AG20443 (cell line): ENCODE measurements around the gene TFEC.
"Not testable (repeated sequence)": the region's sequence is repeated elsewhere in the genome, so short reads cannot be mapped to it uniquely, and the experiment has no call there.

Experiments used
- DNase-seq: peaks from one replicate; pipeline ENCODE4 v3.0.0; 2012; ENCODE audit warnings: low spot score, mixed read lengths

Gene TFEC

GRCh38 chr7:116030651-116031276 is at the start of gene TFEC:
TFEC (minus strand) TSS chr7:116030763; CDS start chr7:115984441, 46,322 bp downstream.
- no peak for DNase-seq

- DNase-seq = no peak
Measured at GRCh38 chr7:116075351-116076145, 45.0 kb upstream of the TFEC start.

GRCh38 chr7:116071629-116072028 is 41.1 kb upstream of the TFEC start:
- DNase-seq = no peak

- DNase-seq = no peak
Measured at GRCh38 chr7:116064179-116064578, 33.6 kb upstream of the TFEC start.

GRCh38 chr7:116062666-116063065 is 32.1 kb upstream of the TFEC start:
- no peak for DNase-seq

- DNase-seq = peak; percentile 13
Measured at GRCh38 chr7:116052006-116052405, 21.4 kb upstream of the TFEC start.

- DNase-seq = not testable (repeated sequence)
Measured at GRCh38 chr7:116047261-116047660, 16.7 kb upstream of the TFEC start.

GRCh38 chr7:116045532-116045931 is 15.0 kb upstream of the TFEC start:
- DNase-seq = no peak

- no peak for DNase-seq
Measured at GRCh38 chr7:116041615-116042014, 11.1 kb upstream of the TFEC start.

GRCh38 chr7:116037401-116037800 is 6.8 kb upstream of the TFEC start:
- DNase-seq = no peak

GRCh38 chr7:116034411-116034810 is 3.8 kb upstream of the TFEC start:
- no peak for DNase-seq

- no peak for DNase-seq
Measured at GRCh38 chr7:116032886-116033285, 2.3 kb upstream of the TFEC start.

GRCh38 chr7:116028787-116029186 is 1.8 kb downstream of the TFEC start:
- DNase-seq = no peak

GRCh38 chr7:116027786-116028185 is 2.8 kb downstream of the TFEC start:
- DNase-seq = no peak

GRCh38 chr7:116024826-116025809 is 5.4 kb downstream of the TFEC start:
- DNase-seq = no peak

GRCh38 chr7:116021237-116021636 is 9.3 kb downstream of the TFEC start:
- DNase-seq = no peak

GRCh38 chr7:116018731-116019130 is 11.8 kb downstream of the TFEC start:
- no peak for DNase-seq

GRCh38 chr7:116013675-116014074 is 16.9 kb downstream of the TFEC start:
- no peak for DNase-seq

- no peak for DNase-seq
Measured at GRCh38 chr7:116011584-116011983, 19.0 kb downstream of the TFEC start.

- not testable (repeated sequence) for DNase-seq
Measured at GRCh38 chr7:116004762-116005161, 25.8 kb downstream of the TFEC start.

- no peak for DNase-seq
Measured at GRCh38 chr7:115997221-115997620, 33.3 kb downstream of the TFEC start.

- no peak for DNase-seq
Measured at GRCh38 chr7:115995701-115996100, 34.9 kb downstream of the TFEC start.
